ENCODE measurements around the gene ANKRD18B. TPM values are rescaled to one million over a fixed set of nuclear protein-coding genes. Genes with fewer than 3 reads are reported as not detected.

Gene ANKRD18B
- total RNA-seq, 1 experiment from 2014 or later = 9.1 TPM

DNA sequence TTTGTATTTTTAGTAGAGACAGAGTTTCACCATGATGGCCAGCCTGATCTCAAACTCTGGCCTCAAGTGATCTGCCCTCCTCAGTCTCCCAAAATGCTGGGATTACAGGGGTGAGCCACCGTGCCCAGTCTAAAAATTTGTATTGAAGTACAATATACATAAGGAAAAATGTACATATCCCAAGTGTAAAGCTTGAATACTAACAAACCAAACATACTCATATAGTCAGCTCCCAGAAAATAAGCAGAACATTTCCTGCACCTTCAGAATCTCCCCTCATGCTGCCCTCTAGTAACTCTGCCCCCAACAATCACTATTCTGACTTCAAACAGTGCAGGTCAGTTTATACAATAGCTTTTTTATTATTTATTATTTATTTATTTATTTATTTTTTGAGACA, 48.7 kb upstream of the ANKRD18B start:
- Histone ChIP-seq H3K79me2 (ENCODE audit: insufficient read depth, low read length) (peaks cover 11% of the 10 kb centered on the region), H4K8ac (replicated peaks; ENCODE audit: insufficient read length, low read depth, low read length) (no peak overlapping the region), H2BK5ac (ENCODE audit: insufficient read length, low read length) (no peak overlapping the region), H3K27ac (ENCODE audit: insufficient read length, low read depth, low read length) (no peak overlapping the region), H3K23me2 (ENCODE audit: insufficient read length, low read depth, low read length, poor library complexity, severe bottlenecking) (peaks cover 6% of the 10 kb centered on the region), H4K5ac (ENCODE audit: insufficient read length, low read depth, low read length) (no peak overlapping the region), H2AK5ac (ENCODE audit: insufficient read length, low read length) (no peak overlapping the region), H3K9me3 (ENCODE audit: control insufficient read depth, low read depth, low read length) (no peaks in the 10 kb centered on the region), H3T11ph (ENCODE audit: low read length) (no peak overlapping the region), H4K20me1 (ENCODE audit: control insufficient read depth, insufficient read depth, insufficient read length) (no peaks in the 10 kb centered on the region), H3K4me2 (ENCODE audit: insufficient read depth, insufficient read length, low read length) (no peak overlapping the region), H3K56ac (ENCODE audit: insufficient read length, low read depth, low read length) (no peak overlapping the region), H2AFZ (ENCODE audit: low read length) (no peak overlapping the region), H3K14ac (ENCODE audit: insufficient read depth, low read length) (no peak overlapping the region), H3K4ac (ENCODE audit: low read depth, low read length) (no peak overlapping the region), H3K4me1 (ENCODE audit: insufficient read depth, low read length) (0 out of 2 replicates have a peak, but pooled peaks cover 2% of the 10 kb centered on the region), H3K23ac (ENCODE audit: insufficient read length, low read depth, low read length) (no peak overlapping the region), H3K9ac (ENCODE audit: extremely low read depth, insufficient read length, low read length) (no peak overlapping the region), H4K91ac (ENCODE audit: insufficient read length, low read depth, low read length) (no peak overlapping the region), H3K27me3 (ENCODE audit: insufficient read depth, low read length) (no peaks in the 10 kb centered on the region), H3K79me1 (ENCODE audit: insufficient read depth, low read depth, low read length, poor library complexity, severe bottlenecking) (peaks cover 4% of the 10 kb centered on the region), H2BK12ac (ENCODE audit: insufficient read length, low read depth, low read length) (no peak overlapping the region), H2BK120ac (ENCODE audit: low read depth, low read length, poor library complexity, severe bottlenecking) (no peak overlapping the region), H2BK20ac (ENCODE audit: low read depth, low read length, poor library complexity, severe bottlenecking) (no peak overlapping the region), H2BK15ac (ENCODE audit: low read depth, low read length) (no peak overlapping the region), H3K18ac (ENCODE audit: insufficient read length, low read depth, low read length) (no peak overlapping the region)
- Mint-ChIP-seq H3K9me3 (no peaks in the 10 kb centered on the region; a peak in 1 of 5 replicates), H3K27me3 (ENCODE audit: low read depth) (no peaks in the 10 kb centered on the region), H3K27ac (no peak overlapping the region; a peak in 1 of 7 replicates), H3K36me3 (ENCODE audit: insufficient read depth in 1 of 3, low read depth in 3 of 3) (peaks cover 10 to 24% (median 18%) of the 10 kb centered on the region in 3 experiments; a peak in 6 of 7 replicates), H3K4me3 (no peak overlapping the region), H3K4me1 (peaks cover 11 to 12% of the 10 kb centered on the region in 2 experiments; a peak in 3 of 4 replicates)
- no CpG with 5 or more reads among the region's 1 CpG for WGBS (ENCODE audit: extremely low coverage, insufficient read length, low lambda C conversion rate)
- DNase-seq = no peak
- TF ChIP-seq, protein P1, sequence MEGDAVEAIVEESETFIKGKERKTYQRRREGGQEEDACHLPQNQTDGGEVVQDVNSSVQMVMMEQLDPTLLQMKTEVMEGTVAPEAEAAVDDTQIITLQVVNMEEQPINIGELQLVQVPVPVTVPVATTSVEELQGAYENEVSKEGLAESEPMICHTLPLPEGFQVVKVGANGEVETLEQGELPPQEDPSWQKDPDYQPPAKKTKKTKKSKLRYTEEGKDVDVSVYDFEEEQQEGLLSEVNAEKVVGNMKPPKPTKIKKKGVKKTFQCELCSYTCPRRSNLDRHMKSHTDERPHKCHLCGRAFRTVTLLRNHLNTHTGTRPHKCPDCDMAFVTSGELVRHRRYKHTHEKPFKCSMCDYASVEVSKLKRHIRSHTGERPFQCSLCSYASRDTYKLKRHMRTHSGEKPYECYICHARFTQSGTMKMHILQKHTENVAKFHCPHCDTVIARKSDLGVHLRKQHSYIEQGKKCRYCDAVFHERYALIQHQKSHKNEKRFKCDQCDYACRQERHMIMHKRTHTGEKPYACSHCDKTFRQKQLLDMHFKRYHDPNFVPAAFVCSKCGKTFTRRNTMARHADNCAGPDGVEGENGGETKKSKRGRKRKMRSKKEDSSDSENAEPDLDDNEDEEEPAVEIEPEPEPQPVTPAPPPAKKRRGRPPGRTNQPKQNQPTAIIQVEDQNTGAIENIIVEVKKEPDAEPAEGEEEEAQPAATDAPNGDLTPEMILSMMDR (conservative IDR thresholded peaks at IDR 0.05) = no peak

Measured in H9 (cell line).